DND-41 (cell line): ENCODE measurements around the gene TEKT3.

Experiments used
- ATAC-seq: fragments of 200-7000 bp; cut with Tn5 transposase; 3 replicates; pipeline ENCODE4 v1.9.1; 2021; ENCODE audit warnings: low read depth; ENCODE audit not compliant: insufficient read depth
- DNase-seq: peaks from one replicate; pipeline ENCODE4 v3.0.0-alpha.2; 2020
- H2AFZ ChIP-seq: 2 replicates; pipeline ENCODE4 v1.6.0; 2012; ENCODE audit warnings: low read depth, low read length
- H3K27ac ChIP-seq: 2 replicates; pipeline ENCODE4 v1.5.1; 2012; ENCODE audit warnings: low read length, inconsistent platforms
- H3K27me3 ChIP-seq: fragments of 200-600 bp; sonication (generic); 2 replicates; pipeline ENCODE4 v1.6.0; 2012; ENCODE audit warnings: low read length, mild to moderate bottlenecking, inconsistent platforms; ENCODE audit not compliant: insufficient read depth, poor library complexity
- H3K36me3 ChIP-seq: 2 replicates; pipeline ENCODE4 v1.5.1; 2012; ENCODE audit warnings: low read length, inconsistent platforms; ENCODE audit not compliant: insufficient read depth
- H3K4me1 ChIP-seq: 2 replicates; pipeline ENCODE4 v1.5.1; 2012; ENCODE audit warnings: mild to moderate bottlenecking, low read length; ENCODE audit not compliant: insufficient read depth
- H3K4me2 ChIP-seq: 2 replicates; pipeline ENCODE4 v1.6.0; 2012; ENCODE audit warnings: mild to moderate bottlenecking, moderate library complexity, low read length, inconsistent platforms; ENCODE audit not compliant: insufficient read depth
- H3K4me3 ChIP-seq, 2 experiments: fragments of 200-600 bp in 1 of 2; shearing (Covaris generic) in 1 of 2; 2 replicates each; pipeline ENCODE4 v1.5.1; 2012 to 2016; ENCODE audit warnings: inconsistent platforms in 2 of 2, low read length in 2 of 2, mild to moderate bottlenecking in 2 of 2, low read depth in 1 of 2, moderate library complexity in 1 of 2
- H3K79me2 ChIP-seq: 2 replicates; pipeline ENCODE4 v1.6.0; 2012; ENCODE audit warnings: low read length, inconsistent platforms; ENCODE audit not compliant: insufficient read depth
- H3K9ac ChIP-seq: 2 replicates; pipeline ENCODE4 v1.6.0; 2012; ENCODE audit warnings: low read depth, mild to moderate bottlenecking, inconsistent platforms, low read length, moderate library complexity
- H3K9me3 ChIP-seq: 2 replicates; pipeline ENCODE4 v1.5.1; 2012; ENCODE audit warnings: low read length, moderate library complexity, mild to moderate bottlenecking, inconsistent platforms; ENCODE audit not compliant: insufficient read depth, severe bottlenecking
- H4K20me1 ChIP-seq: 2 replicates; pipeline ENCODE4 v1.6.0; 2012; ENCODE audit warnings: low read length; ENCODE audit not compliant: insufficient read depth
- EZH2 ChIP-seq: IDR thresholded peaks from 3 replicates; pipeline ENCODE4 v1.6.1; 2012; ENCODE audit warnings: borderline replicate concordance, low read depth, mild to moderate bottlenecking, moderate library complexity, low read length, inconsistent platforms; ENCODE audit not compliant: severe bottlenecking
- TF ChIP-seq, protein P1 (sequence below): IDR thresholded peaks from 2 replicates; pipeline ENCODE4 v1.5.1; 2012; ENCODE audit warnings: borderline replicate concordance, low read length, moderate library complexity, mild to moderate bottlenecking; ENCODE audit not compliant: poor library complexity, severe bottlenecking; ENCODE audit errors: extremely low read depth

TEKT3 gene

GRCh38 chr17:15323131-15323530 lies 18.3 kb downstream of the TEKT3 start:
- Histone ChIP-seq H3K4me1 (no peaks in the 10 kb centered on the region), H3K27ac (no peak overlapping the region), H3K4me2 (no peak overlapping the region), H2AFZ (no peak overlapping the region), H3K79me2 (no peaks in the 10 kb centered on the region), H3K36me3 (no peaks in the 10 kb centered on the region), H4K20me1 (no peaks in the 10 kb centered on the region), H3K27me3 (peaks cover 4% of the 10 kb centered on the region), H3K9me3 (no peaks in the 10 kb centered on the region), H3K4me3 (no peak overlapping the region), H3K9ac (no peak overlapping the region)
- no peak for DNase-seq
- ATAC-seq = no peak
- no peak for TF ChIP-seq EZH2
- TF ChIP-seq, protein P1, sequence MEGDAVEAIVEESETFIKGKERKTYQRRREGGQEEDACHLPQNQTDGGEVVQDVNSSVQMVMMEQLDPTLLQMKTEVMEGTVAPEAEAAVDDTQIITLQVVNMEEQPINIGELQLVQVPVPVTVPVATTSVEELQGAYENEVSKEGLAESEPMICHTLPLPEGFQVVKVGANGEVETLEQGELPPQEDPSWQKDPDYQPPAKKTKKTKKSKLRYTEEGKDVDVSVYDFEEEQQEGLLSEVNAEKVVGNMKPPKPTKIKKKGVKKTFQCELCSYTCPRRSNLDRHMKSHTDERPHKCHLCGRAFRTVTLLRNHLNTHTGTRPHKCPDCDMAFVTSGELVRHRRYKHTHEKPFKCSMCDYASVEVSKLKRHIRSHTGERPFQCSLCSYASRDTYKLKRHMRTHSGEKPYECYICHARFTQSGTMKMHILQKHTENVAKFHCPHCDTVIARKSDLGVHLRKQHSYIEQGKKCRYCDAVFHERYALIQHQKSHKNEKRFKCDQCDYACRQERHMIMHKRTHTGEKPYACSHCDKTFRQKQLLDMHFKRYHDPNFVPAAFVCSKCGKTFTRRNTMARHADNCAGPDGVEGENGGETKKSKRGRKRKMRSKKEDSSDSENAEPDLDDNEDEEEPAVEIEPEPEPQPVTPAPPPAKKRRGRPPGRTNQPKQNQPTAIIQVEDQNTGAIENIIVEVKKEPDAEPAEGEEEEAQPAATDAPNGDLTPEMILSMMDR = no peak

GRCh38 chr17:15321556-15322251 lies 19.7 kb downstream of the TEKT3 start:
- Histone ChIP-seq H3K4me2 (no peak overlapping the region), H3K27me3 (peaks cover 6% of the 10 kb centered on the region), H3K27ac (no peak overlapping the region), H4K20me1 (no peaks in the 10 kb centered on the region), H3K36me3 (no peaks in the 10 kb centered on the region), H3K4me3 (no peak overlapping the region), H3K9ac (no peak overlapping the region), H2AFZ (no peak overlapping the region), H3K9me3 (no peaks in the 10 kb centered on the region), H3K4me1 (no peaks in the 10 kb centered on the region), H3K79me2 (no peaks in the 10 kb centered on the region)
- TF ChIP-seq, protein P1 = no peak
- no peak for TF ChIP-seq EZH2
- no peak for ATAC-seq
- no peak for DNase-seq

DNA sequence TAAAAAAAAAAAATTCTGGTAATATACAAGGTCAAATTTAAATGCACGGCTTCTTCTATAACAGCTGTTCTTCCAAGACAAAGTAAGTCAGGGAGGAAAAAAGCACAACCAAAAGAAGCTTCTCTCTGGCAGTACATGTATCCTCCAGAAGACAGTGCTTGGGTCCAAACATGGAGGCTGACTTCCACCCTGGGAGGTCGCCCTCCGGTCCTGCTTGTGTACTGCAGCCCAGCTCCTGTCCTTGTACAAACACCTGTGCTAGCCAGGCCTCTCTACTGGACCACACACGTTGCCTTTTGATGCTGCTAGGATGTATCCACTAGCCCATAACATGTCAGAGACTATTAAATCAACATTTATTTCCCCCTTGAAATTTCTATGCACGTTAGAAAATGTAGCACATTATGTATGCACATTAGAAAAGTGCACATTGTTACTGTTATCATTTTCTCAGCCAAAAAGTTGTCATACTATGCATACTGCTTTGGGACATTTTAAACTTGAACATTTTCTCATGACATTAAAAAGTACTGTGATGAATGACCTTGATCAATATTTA lies 21.9 kb downstream of the TEKT3 start:
- H3K4me1 ChIP-seq = no peaks in the 10 kb centered on the region
- no peak overlapping the region for H3K9ac ChIP-seq
- H3K4me3 ChIP-seq = no peak overlapping the region
- TF ChIP-seq, protein P1 = no peak
- TF ChIP-seq EZH2 = no peak
- H3K4me2 ChIP-seq = no peak overlapping the region
- no peak overlapping the region for H3K27ac ChIP-seq
- H3K27me3 ChIP-seq = peaks cover 20% of the 10 kb centered on the region
- H3K9me3 ChIP-seq = no peaks in the 10 kb centered on the region
- no peak overlapping the region for H2AFZ ChIP-seq
- ATAC-seq = no peak
- no peaks in the 10 kb centered on the region for H3K36me3 ChIP-seq
- H4K20me1 ChIP-seq = no peaks in the 10 kb centered on the region
- H3K79me2 ChIP-seq = no peaks in the 10 kb centered on the region
- DNase-seq = no peak
